ENCODE results near the gene TUBB.
A peak's percentile ranks its signal among the peaks of the same experiment; 100 is the strongest.

Gene TUBB

DNA sequence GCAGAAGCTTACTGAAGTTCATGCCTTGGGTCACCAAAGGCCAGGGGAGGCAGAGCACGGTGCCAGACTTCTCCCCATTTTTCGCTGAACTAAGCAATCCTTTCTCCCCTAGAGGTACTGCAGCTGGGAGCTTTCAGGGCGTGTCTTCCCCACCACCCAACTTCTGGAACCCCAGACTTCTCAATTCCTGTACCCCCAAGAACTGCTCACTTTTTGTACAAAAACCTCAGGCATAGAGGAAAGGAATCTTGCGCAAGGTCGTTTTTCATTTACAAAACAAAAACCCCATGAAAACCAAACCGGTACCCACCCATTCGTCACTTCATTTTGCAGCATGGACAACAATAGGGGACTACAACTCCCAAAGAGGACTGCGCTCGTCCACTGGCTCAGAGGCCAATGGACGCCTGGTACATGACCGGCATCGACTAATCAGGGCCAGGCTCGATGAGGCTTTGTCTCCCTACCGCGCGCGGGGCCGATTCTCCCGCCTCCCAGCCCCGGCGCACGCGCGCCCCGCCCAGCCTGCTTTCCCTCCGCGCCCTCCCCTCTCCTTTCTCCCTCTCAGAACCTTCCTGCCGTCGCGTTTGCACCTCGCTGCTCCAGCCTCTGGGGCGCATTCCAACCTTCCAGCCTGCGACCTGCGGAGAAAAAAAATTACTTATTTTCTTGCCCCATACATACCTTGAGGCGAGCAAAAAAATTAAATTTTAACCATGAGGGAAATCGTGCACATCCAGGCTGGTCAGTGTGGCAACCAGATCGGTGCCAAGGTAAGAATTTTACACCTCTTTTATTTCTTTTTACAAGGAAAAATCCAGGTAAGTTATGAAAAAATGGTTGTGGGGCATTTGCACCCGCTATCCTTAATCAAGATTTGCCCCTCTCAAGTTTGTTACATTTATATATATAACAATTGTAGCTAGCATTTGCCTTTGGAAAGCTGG is at the start of gene TUBB:
TSS of gene TUBB (plus strand) at position 562 of the 947 bp plus-strand sequence. CDS start at position 717, 155 bp downstream.
- DNase-seq: peak; percentile 97

DNA sequence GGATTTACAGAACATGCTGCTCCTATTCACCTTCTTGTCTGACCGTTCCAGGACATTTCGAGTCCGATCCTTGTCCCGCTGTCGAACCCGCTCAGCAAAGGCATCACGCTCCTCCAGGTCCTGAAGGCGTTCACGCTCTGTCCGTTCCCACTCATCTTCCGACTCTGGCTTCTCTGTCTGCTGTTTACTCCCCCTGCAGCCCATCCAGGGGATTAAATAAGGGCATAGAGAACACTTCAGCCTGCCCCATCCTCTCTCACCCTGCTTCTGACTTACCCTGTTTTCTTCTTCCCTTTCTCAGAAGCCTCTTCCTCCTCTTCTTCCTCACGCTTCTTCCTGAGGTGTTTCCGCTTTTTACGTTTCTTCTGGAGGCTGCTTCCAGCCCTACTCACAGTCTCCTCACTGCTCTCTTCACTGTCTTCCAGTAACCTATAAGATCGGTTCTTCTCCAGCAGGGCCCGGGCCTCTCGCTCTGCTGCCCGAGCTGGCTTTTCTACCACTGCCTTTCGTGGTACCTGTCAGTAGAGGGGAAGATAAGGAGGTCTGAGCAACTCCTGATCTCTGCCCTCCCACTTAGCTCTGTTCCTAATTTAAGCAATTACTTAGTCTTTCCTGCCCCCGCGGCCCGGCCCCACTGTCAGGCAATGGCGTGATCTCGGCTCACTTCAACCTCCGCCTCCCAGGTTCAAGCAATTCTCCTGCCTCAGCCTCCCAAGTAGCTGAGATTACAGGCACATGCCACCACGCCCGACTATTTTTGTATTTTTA is 49.2 kb upstream of the TUBB start:
- in situ Hi-C loops (cut with MboI; ENCODE audit: low pct_unique_long_range_greater_than_20kb, low sequenced_read_pairs): loop anchor here (10.0 kb wide), 1 partner anchor 54 kb away; the partner anchor contains the start of gene TUBB
- DNase-seq: no peak

More for the DNA sequence above, at the start of gene TUBB:
- in situ Hi-C loops (cut with MboI; ENCODE audit: low pct_unique_long_range_greater_than_20kb, low sequenced_read_pairs): loop anchor here (10.0 kb wide), 1 partner anchor 45 kb away; the partner anchor contains the start of gene DHX16

DNA sequence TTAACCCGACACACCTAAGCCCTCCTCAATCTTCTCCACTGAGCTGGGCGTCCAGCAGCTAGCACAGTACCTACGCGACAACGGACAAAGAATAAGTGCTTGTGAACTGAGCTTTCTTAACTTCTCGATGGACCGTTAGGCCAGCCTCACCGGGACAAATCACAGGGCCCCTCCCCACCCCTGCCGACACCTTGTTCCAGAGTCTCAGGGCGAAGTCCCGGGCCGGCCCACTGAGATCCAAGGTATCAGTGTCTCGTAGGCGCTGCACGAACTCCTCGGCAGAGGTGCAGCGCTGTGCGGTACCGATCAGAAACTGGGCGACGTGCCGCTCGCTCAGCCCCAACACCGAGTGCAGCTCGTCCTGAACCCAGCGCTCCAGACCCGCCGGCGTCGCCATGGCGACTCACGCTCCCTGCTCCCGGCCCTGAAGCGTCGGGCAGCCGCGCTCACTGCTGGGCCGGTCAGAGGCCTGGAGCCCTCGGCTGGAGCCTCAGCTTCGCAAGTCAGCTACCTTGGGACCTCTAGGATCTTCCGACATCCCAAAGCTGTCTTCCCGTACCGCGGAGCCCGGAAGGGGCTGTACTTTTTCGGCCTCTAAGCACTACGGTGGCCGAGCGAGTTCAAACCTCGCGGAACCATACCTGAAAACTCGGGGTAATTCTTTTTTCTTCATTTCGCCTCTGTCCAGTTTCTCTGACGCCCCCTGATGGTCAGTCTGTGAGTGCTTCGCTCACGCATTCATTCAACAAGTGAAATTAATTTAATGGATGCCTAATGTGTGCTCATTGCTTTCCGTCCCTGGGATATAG is 47.5 kb upstream of the TUBB start, which contains the start of gene DHX16:
TSS of gene DHX16 (minus strand) at position 562 of the 809 bp plus-strand sequence. CDS start at position 397, 165 bp downstream.
- peak; percentile 97 for DNase-seq
- in situ Hi-C loops (cut with MboI; ENCODE audit: low pct_unique_long_range_greater_than_20kb, low sequenced_read_pairs): loop anchor here (10.0 kb wide), 1 partner anchor 52 kb away; the partner anchor contains the start of gene TUBB

GRCh38 chr6:30676660-30677285 is 43.4 kb upstream of the TUBB start:
- no peak for DNase-seq
- in situ Hi-C loops (cut with MboI; ENCODE audit: low pct_unique_long_range_greater_than_20kb, low sequenced_read_pairs): loop anchor here (10.0 kb wide), 1 partner anchor 48 kb away; the partner anchor contains the start of gene TUBB

DNA sequence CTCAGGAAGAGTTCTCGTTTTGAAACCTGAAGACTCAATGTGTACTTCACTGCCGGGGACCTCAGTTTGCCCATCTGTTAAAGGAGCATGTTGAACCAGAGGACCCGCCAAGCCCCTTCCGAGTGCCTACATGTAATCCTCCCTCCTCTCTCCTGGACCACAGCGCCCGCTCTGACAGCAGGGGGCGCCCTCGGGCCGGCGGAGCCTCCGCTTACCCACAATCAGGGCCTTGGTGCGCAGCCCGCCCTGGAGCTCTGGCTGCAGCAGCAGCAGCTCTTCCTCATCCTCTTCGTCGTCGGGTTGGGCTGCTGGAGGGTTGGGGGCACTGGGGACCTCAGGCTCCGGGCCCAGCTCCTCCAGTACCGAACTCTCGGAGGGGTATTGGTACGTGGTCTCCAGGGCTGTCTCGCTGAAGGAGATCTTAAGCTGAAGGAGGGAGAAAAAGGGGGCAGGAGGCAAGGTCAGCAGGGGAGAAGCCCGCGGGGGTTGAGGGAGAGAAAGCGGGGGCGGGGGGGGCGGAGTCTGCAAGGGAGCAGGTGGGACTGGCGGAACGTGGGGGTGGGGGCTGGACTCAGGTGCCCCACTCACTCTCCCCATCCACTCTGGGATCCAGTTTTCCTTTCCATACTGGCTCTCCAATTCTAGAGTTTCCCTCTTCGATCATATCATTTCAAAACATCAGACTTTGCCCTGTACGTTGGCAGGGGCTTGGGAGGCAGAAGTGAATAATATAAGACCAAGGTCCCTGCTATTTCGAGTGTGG is 41.0 kb upstream of the TUBB start:
- peak; percentile 94 for DNase-seq
- in situ Hi-C loops (cut with MboI; ENCODE audit: low pct_unique_long_range_greater_than_20kb, low sequenced_read_pairs): loop anchor here (10.0 kb wide), 1 partner anchor 46 kb away; the partner anchor contains the start of gene TUBB

GRCh38 chr6:30679765-30680535 is 40.2 kb upstream of the TUBB start:
- DNase-seq: no peak
- in situ Hi-C loops (cut with MboI; ENCODE audit: low pct_unique_long_range_greater_than_20kb, low sequenced_read_pairs): loop anchor here (10.0 kb wide), 1 partner anchor 45 kb away; the partner anchor contains the start of gene TUBB

DNA sequence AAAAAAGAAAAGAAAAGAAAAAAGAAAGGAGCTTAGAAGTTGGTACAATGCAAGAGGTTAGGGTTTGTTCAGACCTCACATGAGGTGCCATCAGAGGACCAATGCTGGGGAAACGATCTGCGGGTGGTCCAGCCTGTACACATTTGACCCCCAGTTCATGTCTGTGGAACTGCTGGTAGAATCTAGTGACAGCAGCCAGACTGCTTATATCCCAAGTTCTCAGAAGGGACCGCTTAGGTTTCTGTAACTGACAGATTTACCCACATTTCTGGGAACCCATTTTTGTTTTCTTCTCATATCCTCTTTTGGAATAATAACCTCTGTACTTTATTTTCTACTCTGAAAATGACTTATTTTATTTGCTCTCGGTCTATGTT is 38.4 kb upstream of the TUBB start:
- DNase-seq: no peak
- in situ Hi-C loops (cut with MboI; ENCODE audit: low pct_unique_long_range_greater_than_20kb, low sequenced_read_pairs): no loop called here

GRCh38 chr6:30682143-30683117 is 37.7 kb upstream of the TUBB start:
- peak; percentile 99 for DNase-seq
- in situ Hi-C loops (cut with MboI; ENCODE audit: low pct_unique_long_range_greater_than_20kb, low sequenced_read_pairs): no loop called here

- in situ Hi-C loops (cut with MboI; ENCODE audit: low pct_unique_long_range_greater_than_20kb, low sequenced_read_pairs): no loop called here
- DNase-seq: no peak
These were observed 36.8 kb upstream of the TUBB start for GRCh38 chr6:30683183-30683979.

GRCh38 chr6:30683980-30684338 is 36.2 kb upstream of the TUBB start:
- no peak for DNase-seq
- in situ Hi-C loops (cut with MboI; ENCODE audit: low pct_unique_long_range_greater_than_20kb, low sequenced_read_pairs): no loop called here

DNA sequence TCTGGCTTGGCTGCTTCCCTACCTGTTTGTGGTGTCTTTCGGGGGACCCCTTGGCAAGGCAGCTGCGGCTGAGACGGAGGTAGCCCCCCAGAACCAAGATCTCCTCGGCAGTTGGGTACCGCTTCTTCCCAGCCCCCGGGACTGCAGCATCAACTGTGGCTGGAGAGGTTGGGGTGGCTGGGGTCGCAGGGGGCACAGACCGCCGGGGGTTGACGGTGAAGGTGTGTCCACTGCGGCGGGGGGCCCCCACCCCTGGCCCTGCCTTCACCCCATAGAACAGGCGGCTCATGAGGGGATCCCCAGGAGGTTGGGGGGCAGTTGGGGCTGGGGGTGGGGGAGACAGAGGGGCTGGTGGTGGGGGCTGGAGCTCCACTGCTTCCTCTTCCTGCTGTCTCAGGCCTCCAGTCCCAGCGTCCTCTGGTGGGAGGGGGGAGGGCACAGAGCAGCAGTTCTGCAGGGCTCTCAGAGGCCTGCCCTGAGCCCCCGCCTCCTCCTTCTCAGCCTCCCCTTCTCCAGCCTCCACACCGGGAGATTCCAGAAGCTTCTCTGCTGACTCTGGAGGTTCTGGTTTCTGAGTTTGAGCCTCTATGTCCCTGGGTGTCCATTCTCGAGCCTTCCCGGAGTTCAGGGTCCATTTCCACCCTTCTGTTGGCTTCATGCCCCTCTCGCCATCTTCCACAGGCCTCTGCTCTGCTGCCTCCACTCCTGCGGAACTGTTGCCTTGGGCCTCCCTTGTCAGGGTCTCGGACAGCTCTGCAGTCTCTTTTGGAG is 35.6 kb upstream of the TUBB start:
- DNase-seq: peak; percentile 72
- in situ Hi-C loops (cut with MboI; ENCODE audit: low pct_unique_long_range_greater_than_20kb, low sequenced_read_pairs): no loop called here

GRCh38 chr6:30685157-30686008 is 34.8 kb upstream of the TUBB start:
- DNase-seq: peak; percentile 29
- in situ Hi-C loops (cut with MboI; ENCODE audit: low pct_unique_long_range_greater_than_20kb, low sequenced_read_pairs): no loop called here

- DNase-seq: peak; percentile 51
- in situ Hi-C loops (cut with MboI; ENCODE audit: low pct_unique_long_range_greater_than_20kb, low sequenced_read_pairs): no loop called here
These were observed 33.9 kb upstream of the TUBB start, which contains the start of gene PPP1R18 for GRCh38 chr6:30686009-30686907. TSS of gene PPP1R18 (minus strand) at chr6:30686645. CDS start at chr6:30686018, 627 bp downstream.
